Measurements from ENCODE around the gene PTPN4.

Gene PTPN4

DNA sequence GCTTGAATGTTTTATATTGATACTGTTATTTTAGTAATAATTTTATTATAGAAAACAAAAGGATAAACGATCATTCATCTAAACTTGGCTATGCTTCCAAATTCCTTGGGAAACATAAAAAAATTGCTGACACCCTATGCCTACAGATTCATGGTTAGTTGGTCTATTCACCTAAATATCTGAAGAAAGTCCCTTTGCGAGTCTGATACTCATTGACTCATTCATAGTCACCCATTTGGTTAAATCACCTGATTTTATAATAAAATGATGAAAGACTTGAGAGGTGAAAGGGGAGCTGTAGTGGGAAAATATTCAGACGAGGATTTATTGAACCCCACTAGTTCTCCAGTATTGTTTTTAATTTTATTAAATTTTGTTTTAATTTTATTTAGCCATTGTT, 112.0 kb downstream of the PTPN4 start:
- no peaks in the 10 kb centered on the region for H3K27me3 ChIP-seq (ENCODE audit: insufficient read depth, insufficient read length)
- no peak overlapping the region for H3K9ac ChIP-seq (ENCODE audit: insufficient read length, low read depth)
- no peak for DNase-seq (ENCODE audit: low read depth, low spot score)
- H3K9me3 ChIP-seq (ENCODE audit: insufficient read depth, low read length), result peaks cover 7% of the 10 kb centered on the region; the same call in 1 of the 2 replicates
- H3K36me3 ChIP-seq (ENCODE audit: insufficient read depth, insufficient read length, low read length), result no peaks in the 10 kb centered on the region
- H3K4me3 ChIP-seq (ENCODE audit: insufficient read length, low read depth), result no peak overlapping the region
- TF ChIP-seq SUZ12 (IDR thresholded peaks at IDR 0.05; ENCODE audit: extremely low read depth, insufficient read depth, insufficient read length) (no peak), ZNF274 (IDR thresholded peaks at IDR 0.05; ENCODE audit: low read depth, low read length) (no peak), YY1 (IDR thresholded peaks at IDR 0.05; ENCODE audit: insufficient read depth, insufficient read length) (no peak)
- no peaks in the 10 kb centered on the region for H3K4me1 ChIP-seq (ENCODE audit: insufficient read depth, insufficient read length)

DNA sequence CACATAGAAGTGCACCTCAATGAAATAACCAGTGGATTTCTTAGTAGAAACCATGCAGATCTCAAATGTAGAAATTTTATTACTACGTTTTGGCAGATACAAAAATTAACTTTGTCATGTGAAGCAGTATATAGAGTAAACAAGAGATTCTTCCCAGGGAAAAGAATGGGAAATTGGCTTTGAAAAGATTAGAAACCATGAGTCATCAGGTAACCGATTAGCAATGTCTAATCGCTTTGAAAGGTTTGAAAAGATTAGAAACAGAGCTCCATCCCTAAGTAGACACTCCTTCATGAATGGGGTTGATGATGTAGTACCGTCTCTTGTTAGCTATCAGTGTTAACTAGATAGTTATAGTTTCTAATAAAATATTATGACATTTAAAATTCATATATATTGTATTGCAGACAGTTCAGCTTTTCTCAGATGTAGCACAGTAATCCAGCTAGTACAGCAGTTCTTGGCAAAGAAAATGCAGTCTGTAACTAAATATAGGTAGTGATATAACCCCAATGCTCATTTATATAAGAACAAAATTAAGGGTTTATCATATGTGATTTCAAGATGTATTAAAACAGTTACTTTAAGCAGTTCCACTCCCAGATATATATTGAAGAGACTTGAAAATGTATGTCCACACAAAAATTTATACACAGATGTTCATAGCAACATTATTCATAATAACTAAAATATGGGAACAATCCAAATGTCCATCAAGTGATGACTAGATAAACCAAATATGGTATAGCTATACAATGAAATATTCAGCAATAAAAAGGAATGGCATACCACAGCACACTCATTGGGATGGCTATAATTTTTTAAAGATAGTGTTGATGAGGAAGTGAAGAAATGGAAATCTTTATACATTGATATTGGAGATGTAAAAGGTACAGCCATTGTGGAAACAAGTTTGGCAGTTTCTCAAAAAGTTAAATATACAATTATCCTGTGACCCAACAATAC, 113.9 kb downstream of the PTPN4 start:
- no peaks in the 10 kb centered on the region for H3K9me3 ChIP-seq (ENCODE audit: insufficient read depth, low read length)
- no peaks in the 10 kb centered on the region for H3K27me3 ChIP-seq (ENCODE audit: insufficient read depth, insufficient read length)
- TF ChIP-seq ZNF274 (IDR thresholded peaks at IDR 0.05; ENCODE audit: low read depth, low read length) (no peak), YY1 (IDR thresholded peaks at IDR 0.05; ENCODE audit: insufficient read depth, insufficient read length) (no peak), SUZ12 (IDR thresholded peaks at IDR 0.05; ENCODE audit: extremely low read depth, insufficient read depth, insufficient read length) (no peak)
- no peaks in the 10 kb centered on the region for H3K4me1 ChIP-seq (ENCODE audit: insufficient read depth, insufficient read length)
- H3K9ac ChIP-seq (ENCODE audit: insufficient read length, low read depth), result no peak overlapping the region
- H3K4me3 ChIP-seq (ENCODE audit: insufficient read length, low read depth), result no peak overlapping the region
- no peaks in the 10 kb centered on the region for H3K36me3 ChIP-seq (ENCODE audit: insufficient read depth, insufficient read length, low read length)
- DNase-seq (ENCODE audit: low read depth, low spot score), result no peak

DNA sequence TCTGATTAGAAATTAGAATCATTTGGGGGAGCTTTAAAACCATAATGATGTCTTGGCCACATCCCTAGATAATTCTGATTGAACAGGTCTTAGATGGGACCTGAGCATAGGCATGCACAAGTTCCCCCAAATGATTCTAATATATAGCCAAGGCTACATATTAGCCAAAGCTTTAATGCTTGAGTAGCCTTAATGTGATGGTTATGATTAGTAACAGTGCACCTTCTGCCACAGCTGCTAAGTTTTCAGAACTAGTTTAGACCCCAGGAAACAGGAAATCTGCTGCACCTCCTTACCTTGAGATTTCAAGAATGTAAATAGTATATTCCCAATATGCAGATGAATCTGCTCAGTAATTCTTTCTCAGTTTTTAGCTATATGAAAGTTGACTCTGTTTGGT, 119.8 kb downstream of the PTPN4 start:
- TF ChIP-seq YY1 (IDR thresholded peaks at IDR 0.05; ENCODE audit: insufficient read depth, insufficient read length), result no peak
- TF ChIP-seq SUZ12 (IDR thresholded peaks at IDR 0.05; ENCODE audit: extremely low read depth, insufficient read depth, insufficient read length), result no peak
- H3K4me3 ChIP-seq (ENCODE audit: insufficient read length, low read depth), result no peak overlapping the region
- no peaks in the 10 kb centered on the region for H3K9me3 ChIP-seq (ENCODE audit: insufficient read depth, low read length)
- no peak for DNase-seq (ENCODE audit: low read depth, low spot score)
- peaks cover 4% of the 10 kb centered on the region for H3K36me3 ChIP-seq (ENCODE audit: insufficient read depth, insufficient read length, low read length)
- no peak overlapping the region for H3K9ac ChIP-seq (ENCODE audit: insufficient read length, low read depth)
- no peaks in the 10 kb centered on the region for H3K27me3 ChIP-seq (ENCODE audit: insufficient read depth, insufficient read length)
- no peaks in the 10 kb centered on the region for H3K4me1 ChIP-seq (ENCODE audit: insufficient read depth, insufficient read length)

DNA sequence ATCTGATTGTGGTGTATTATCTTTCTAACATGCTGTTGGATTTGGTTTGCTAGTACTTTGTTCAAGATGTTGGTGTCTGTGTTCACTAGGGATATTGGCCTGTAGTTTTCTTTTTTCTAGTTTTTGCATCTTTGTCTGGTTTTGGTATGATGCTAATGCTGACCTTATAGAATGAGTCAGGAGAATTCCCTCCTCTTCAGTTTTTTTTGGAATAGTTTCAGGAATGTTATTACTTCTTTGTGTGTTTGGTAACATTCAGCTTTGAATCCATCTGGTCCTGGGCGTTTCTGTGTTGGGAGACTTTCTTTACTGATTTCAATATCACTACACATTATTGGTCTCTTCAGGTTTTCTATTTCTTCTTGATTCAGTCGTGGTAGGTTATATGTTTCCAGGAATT, 129.0 kb downstream of the PTPN4 start:
- Histone ChIP-seq H3K36me3 (ENCODE audit: insufficient read depth, insufficient read length, low read length) (no peaks in the 10 kb centered on the region), H3K27me3 (ENCODE audit: insufficient read depth, insufficient read length) (no peaks in the 10 kb centered on the region), H3K4me1 (ENCODE audit: insufficient read depth, insufficient read length) (no peaks in the 10 kb centered on the region), H3K4me3 (ENCODE audit: insufficient read length, low read depth) (no peak overlapping the region), H3K9me3 (ENCODE audit: insufficient read depth, low read length) (0 out of 2 replicates have a peak, but pooled peaks cover 5% of the 10 kb centered on the region), H3K9ac (ENCODE audit: insufficient read length, low read depth) (no peak overlapping the region)
- no peak for DNase-seq (ENCODE audit: low read depth, low spot score)
- TF ChIP-seq ZNF274 (IDR thresholded peaks at IDR 0.05; ENCODE audit: low read depth, low read length) (no peak), SUZ12 (IDR thresholded peaks at IDR 0.05; ENCODE audit: extremely low read depth, insufficient read depth, insufficient read length) (no peak), YY1 (IDR thresholded peaks at IDR 0.05; ENCODE audit: insufficient read depth, insufficient read length) (no peak)

DNA sequence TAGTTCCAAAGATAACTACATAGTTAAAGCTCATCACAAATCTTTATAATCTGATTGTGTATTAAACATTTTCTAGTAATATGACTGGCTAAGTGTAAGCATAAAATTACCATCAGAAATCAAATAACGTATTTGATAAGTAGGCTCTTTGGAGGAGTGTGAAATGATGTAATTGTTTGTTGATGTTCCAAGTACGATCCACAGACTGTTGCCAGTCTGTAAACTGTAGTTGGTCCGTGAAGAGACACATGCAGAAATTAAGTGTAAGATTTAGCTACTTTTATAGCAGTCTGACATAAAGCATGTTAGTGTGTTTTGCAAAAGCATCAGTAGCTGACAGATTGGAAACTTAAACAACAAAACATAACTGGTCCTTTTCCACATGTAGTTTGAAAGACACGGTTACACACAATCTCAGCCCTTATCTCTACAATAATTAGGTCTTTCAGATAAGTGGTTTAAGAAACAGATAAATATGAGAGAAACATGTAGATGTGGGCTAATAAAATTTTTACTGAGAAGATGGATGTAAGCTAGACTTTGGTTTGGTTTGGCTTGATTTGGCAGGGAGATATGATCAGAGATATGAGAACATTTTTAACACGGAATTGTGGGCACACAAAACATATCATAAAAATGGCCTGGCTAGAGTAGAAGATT, 138.1 kb downstream of the PTPN4 start:
- no peaks in the 10 kb centered on the region for H3K4me1 ChIP-seq (ENCODE audit: insufficient read depth, insufficient read length)
- H3K36me3 ChIP-seq (ENCODE audit: insufficient read depth, insufficient read length, low read length), result peaks cover 10% of the 10 kb centered on the region
- H3K27me3 ChIP-seq (ENCODE audit: insufficient read depth, insufficient read length), result no peaks in the 10 kb centered on the region
- no peak for DNase-seq (ENCODE audit: low read depth, low spot score)
- TF ChIP-seq SUZ12 (IDR thresholded peaks at IDR 0.05; ENCODE audit: extremely low read depth, insufficient read depth, insufficient read length), result no peak
- no peak for TF ChIP-seq ZNF274 (IDR thresholded peaks at IDR 0.05; ENCODE audit: low read depth, low read length)
- TF ChIP-seq YY1 (IDR thresholded peaks at IDR 0.05; ENCODE audit: insufficient read depth, insufficient read length), result no peak
- H3K9me3 ChIP-seq (ENCODE audit: insufficient read depth, low read length), result no peaks in the 10 kb centered on the region
- H3K4me3 ChIP-seq (ENCODE audit: insufficient read length, low read depth), result no peak overlapping the region
- no peak overlapping the region for H3K9ac ChIP-seq (ENCODE audit: insufficient read length, low read depth)

DNA sequence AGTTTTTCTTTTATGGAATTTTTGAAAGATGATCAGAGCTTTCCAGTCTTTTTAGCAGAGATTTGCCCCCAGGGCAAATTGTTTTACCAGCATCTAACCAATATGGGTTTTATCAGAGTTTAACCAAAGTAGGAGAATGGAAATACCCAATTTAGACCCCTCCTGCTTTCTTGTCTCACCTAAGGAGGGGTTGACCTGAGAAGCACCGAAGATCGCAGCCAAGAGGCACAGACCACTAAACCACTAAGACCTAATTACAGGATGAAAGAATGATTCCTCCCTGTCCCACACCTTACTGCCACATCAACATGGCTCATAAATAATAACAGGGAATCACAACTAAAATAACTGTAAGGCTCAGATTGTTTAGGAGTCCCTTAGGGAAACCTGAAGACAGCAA, 141.3 kb downstream of the PTPN4 start:
- Histone ChIP-seq H3K36me3 (ENCODE audit: insufficient read depth, insufficient read length, low read length) (peaks cover 20% of the 10 kb centered on the region), H3K9ac (ENCODE audit: insufficient read length, low read depth) (no peak overlapping the region), H3K9me3 (ENCODE audit: insufficient read depth, low read length) (no peaks in the 10 kb centered on the region), H3K4me1 (ENCODE audit: insufficient read depth, insufficient read length) (no peaks in the 10 kb centered on the region), H3K27me3 (ENCODE audit: insufficient read depth, insufficient read length) (no peaks in the 10 kb centered on the region), H3K4me3 (ENCODE audit: insufficient read length, low read depth) (no peak overlapping the region)
- DNase-seq (ENCODE audit: low read depth, low spot score), result no peak
- TF ChIP-seq ZNF274 (IDR thresholded peaks at IDR 0.05; ENCODE audit: low read depth, low read length) (no peak), YY1 (IDR thresholded peaks at IDR 0.05; ENCODE audit: insufficient read depth, insufficient read length) (no peak)

DNA sequence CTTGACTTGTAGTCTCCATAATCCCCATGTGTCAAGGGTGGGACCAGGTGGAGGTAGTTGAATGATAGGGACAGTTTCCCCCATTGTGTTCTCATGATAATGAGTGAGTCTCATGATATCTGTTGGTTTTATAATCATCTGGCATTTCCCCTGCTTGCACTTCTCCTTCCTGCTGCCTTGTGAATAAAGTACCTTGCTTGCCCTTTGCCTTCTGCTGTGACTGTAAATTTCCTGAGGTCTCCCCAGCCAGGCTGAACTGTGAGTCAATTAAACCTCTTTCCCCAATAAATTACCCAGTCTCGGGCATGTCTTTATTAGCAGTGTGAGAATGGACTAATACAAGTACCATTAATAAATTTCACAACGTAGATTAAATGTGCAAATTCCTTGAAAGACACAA, 150.8 kb downstream of the PTPN4 start:
- Histone ChIP-seq H3K9me3 (ENCODE audit: insufficient read depth, low read length) (no peaks in the 10 kb centered on the region), H3K36me3 (ENCODE audit: insufficient read depth, insufficient read length, low read length) (peaks cover 6% of the 10 kb centered on the region), H3K27me3 (ENCODE audit: insufficient read depth, insufficient read length) (no peaks in the 10 kb centered on the region), H3K4me1 (ENCODE audit: insufficient read depth, insufficient read length) (no peaks in the 10 kb centered on the region), H3K4me3 (ENCODE audit: insufficient read length, low read depth) (no peak overlapping the region), H3K9ac (ENCODE audit: insufficient read length, low read depth) (no peak overlapping the region)
- TF ChIP-seq YY1 (IDR thresholded peaks at IDR 0.05; ENCODE audit: insufficient read depth, insufficient read length) (no peak), SUZ12 (IDR thresholded peaks at IDR 0.05; ENCODE audit: extremely low read depth, insufficient read depth, insufficient read length) (no peak), ZNF274 (IDR thresholded peaks at IDR 0.05; ENCODE audit: low read depth, low read length) (no peak)
- DNase-seq (ENCODE audit: low read depth, low spot score), result no peak

Data from NT2/D1 (cell line).